ENCODE measurements around the gene TP53AIP1. TPM values are rescaled to one million over a fixed set of nuclear protein-coding genes. Genes with fewer than 3 reads are reported as not detected.

The TP53AIP1 gene
- polyA plus RNA-seq, 3 donors from 2014 or later, result not detected

- Mint-ChIP-seq H3K36me3 (no peaks in the 10 kb centered on the region), H3K4me3 (no peak overlapping the region), H3K4me1 (no peaks in the 10 kb centered on the region), H3K9me3 (no peaks in the 10 kb centered on the region), H3K27ac (no peak overlapping the region), H3K27me3 (ENCODE audit: low read depth in 3 of 3) (peaks cover 2 to 3% (median 3%) of the 10 kb centered on the region in 3 donors)
- DNase-seq, result no peak
Measured at GRCh38 chr11:128939591-128939990, 3.1 kb downstream of the TP53AIP1 start.

DNA sequence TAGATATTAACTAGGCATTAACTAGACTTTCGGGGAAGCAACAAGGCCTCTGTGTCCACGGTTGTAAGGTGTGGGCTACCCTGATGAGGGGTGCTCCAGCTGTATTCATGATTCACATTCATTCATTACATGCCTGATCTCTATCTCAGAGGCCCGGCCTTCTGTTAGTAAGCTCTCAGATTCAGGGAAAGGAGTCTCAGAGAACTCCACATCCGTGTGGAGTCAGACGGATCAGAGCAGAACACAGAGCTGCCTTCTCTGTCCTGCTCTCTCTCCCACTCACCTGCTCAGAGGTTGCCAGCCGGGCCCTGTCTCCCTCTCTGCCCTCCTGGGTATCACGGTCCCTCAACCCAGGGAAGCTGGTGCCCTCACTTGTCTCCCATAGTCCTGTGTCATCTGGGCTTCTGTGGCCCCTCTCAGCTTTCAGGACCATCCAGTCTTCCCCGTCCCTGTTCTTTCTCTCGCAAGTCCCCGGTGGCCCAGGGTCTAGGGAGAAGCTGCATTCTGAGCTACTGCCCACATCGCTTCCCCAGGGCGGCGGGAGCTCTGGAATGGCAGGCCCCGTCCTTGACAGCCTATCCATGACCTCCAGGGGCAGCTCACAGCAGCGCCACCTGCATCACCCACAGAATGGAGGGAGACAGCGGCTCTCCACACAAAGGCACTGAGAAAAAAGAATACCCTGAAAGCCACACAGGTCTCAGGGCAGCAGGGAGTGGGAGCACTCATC lies 4.3 kb downstream of the TP53AIP1 start:
- Mint-ChIP-seq H3K36me3 (no peaks in the 10 kb centered on the region), H3K4me3 (no peak overlapping the region), H3K27ac (no peak overlapping the region), H3K4me1 (no peaks in the 10 kb centered on the region), H3K9me3 (no peaks in the 10 kb centered on the region), H3K27me3 (ENCODE audit: low read depth in 3 of 3) (peaks cover 2 to 3% (median 3%) of the 10 kb centered on the region in 3 donors)
- DNase-seq, result no peak

- no peaks in the 10 kb centered on the region for H3K9me3 Mint-ChIP-seq
- DNase-seq, result no peak
- no peak overlapping the region for H3K27ac Mint-ChIP-seq
- no peak overlapping the region for H3K4me3 Mint-ChIP-seq
- H3K27me3 Mint-ChIP-seq (ENCODE audit: low read depth in 3 of 3), result peaks cover 2 to 3% (median 3%) of the 10 kb centered on the region in 3 donors
- H3K36me3 Mint-ChIP-seq, result no peaks in the 10 kb centered on the region
- no peaks in the 10 kb centered on the region for H3K4me1 Mint-ChIP-seq
Measured at GRCh38 chr11:128937480-128937879, 5.2 kb downstream of the TP53AIP1 start.

- Mint-ChIP-seq H3K27ac (no peak overlapping the region), H3K4me1 (no peaks in the 10 kb centered on the region), H3K36me3 (no peaks in the 10 kb centered on the region), H3K4me3 (no peak overlapping the region), H3K9me3 (no peaks in the 10 kb centered on the region), H3K27me3 (ENCODE audit: low read depth in 3 of 3) (peaks cover 3% of the 10 kb centered on the region in 3 donors)
- no peak for DNase-seq
Measured at GRCh38 chr11:128936606-128937251, 5.9 kb downstream of the TP53AIP1 start.

- Mint-ChIP-seq H3K9me3 (no peaks in the 10 kb centered on the region), H3K36me3 (peaks cover 0 to 3% (median 0%) of the 10 kb centered on the region in 3 donors), H3K4me1 (no peaks in the 10 kb centered on the region), H3K27me3 (ENCODE audit: low read depth in 3 of 3) (peaks cover 3 to 5% (median 4%) of the 10 kb centered on the region in 3 donors), H3K27ac (no peak overlapping the region), H3K4me3 (no peak overlapping the region)
- DNase-seq, result no peak
Measured at GRCh38 chr11:128934926-128935325, 7.7 kb downstream of the TP53AIP1 start.

GRCh38 chr11:128934351-128934750 lies 8.3 kb downstream of the TP53AIP1 start:
- Mint-ChIP-seq H3K4me1 (peaks cover 0 to under 1% of the 10 kb centered on the region in 2 donors), H3K4me3 (no peak overlapping the region), H3K27ac (no peak overlapping the region), H3K36me3 (peaks cover 0 to 3% (median 0%) of the 10 kb centered on the region in 3 donors), H3K9me3 (no peaks in the 10 kb centered on the region), H3K27me3 (ENCODE audit: low read depth in 3 of 3) (peaks cover 4 to 8% (median 5%) of the 10 kb centered on the region in 3 donors)
- DNase-seq, result no peak

DNA sequence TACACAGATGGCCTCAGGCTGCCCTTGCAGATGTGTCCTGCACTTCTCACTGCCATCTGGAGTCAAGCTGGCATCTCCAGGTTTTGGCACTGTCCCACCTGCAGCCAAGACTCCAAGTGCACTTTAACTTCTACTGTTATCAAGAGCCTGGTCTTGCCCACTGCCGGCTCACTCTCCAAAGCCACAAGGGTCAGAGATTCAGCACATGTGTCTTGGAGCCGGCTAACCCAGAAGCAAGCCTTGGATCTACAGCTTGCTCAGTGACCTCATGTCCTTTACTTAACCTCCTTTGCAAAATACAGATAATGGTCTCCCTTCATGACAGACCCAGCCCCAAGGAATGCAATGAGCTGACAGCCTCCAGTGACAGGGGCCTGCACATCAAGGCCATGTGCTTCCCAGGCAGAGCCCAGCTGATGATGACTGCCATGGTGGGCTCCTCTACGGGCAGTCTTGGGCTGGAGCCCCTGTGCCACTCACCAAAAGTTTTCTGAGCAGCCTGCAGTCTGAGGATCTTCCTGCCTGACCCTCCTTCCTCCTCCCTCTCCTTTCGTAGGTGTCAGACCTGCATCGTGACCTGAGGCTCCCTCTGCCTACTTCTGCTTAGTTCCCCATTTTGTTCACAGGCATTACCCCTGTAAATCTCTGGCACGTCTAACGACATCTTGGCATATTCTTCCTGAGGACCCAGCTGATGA lies 9.0 kb downstream of the TP53AIP1 start:
- no peak overlapping the region for H3K27ac Mint-ChIP-seq
- peaks cover 0 to 3% (median 0%) of the 10 kb centered on the region in 3 donors for H3K36me3 Mint-ChIP-seq
- no peak for DNase-seq
- no peaks in the 10 kb centered on the region for H3K9me3 Mint-ChIP-seq
- peaks cover 3 to 4% of the 10 kb centered on the region in 2 donors for H3K4me1 Mint-ChIP-seq
- H3K27me3 Mint-ChIP-seq (ENCODE audit: low read depth in 3 of 3), result peaks cover 4 to 8% (median 4%) of the 10 kb centered on the region in 3 donors
- H3K4me3 Mint-ChIP-seq, result no peak overlapping the region

- H3K36me3 Mint-ChIP-seq, result peaks cover 0 to 3% (median 0%) of the 10 kb centered on the region in 3 donors
- no peaks in the 10 kb centered on the region for H3K9me3 Mint-ChIP-seq
- DNase-seq, result no peak
- H3K4me1 Mint-ChIP-seq, result peaks cover 12% of the 10 kb centered on the region in 2 donors
- H3K27ac Mint-ChIP-seq, result no peak overlapping the region
- peaks cover 4 to 8% (median 6%) of the 10 kb centered on the region in 3 donors for H3K27me3 Mint-ChIP-seq (ENCODE audit: low read depth in 3 of 3)
- H3K4me3 Mint-ChIP-seq, result no peak overlapping the region
Measured at GRCh38 chr11:128931668-128932067, 11.0 kb downstream of the TP53AIP1 start.

- Mint-ChIP-seq H3K9me3 (no peaks in the 10 kb centered on the region), H3K36me3 (peaks cover 0 to 3% (median 0%) of the 10 kb centered on the region in 3 donors), H3K27ac (no peak overlapping the region), H3K4me1 (peaks cover 12% of the 10 kb centered on the region in 2 donors), H3K27me3 (ENCODE audit: low read depth in 3 of 3) (peaks cover 3 to 8% (median 6%) of the 10 kb centered on the region in 3 donors), H3K4me3 (no peak overlapping the region)
- DNase-seq, result no peak
Measured at GRCh38 chr11:128931066-128931465, 11.6 kb downstream of the TP53AIP1 start.

DNA sequence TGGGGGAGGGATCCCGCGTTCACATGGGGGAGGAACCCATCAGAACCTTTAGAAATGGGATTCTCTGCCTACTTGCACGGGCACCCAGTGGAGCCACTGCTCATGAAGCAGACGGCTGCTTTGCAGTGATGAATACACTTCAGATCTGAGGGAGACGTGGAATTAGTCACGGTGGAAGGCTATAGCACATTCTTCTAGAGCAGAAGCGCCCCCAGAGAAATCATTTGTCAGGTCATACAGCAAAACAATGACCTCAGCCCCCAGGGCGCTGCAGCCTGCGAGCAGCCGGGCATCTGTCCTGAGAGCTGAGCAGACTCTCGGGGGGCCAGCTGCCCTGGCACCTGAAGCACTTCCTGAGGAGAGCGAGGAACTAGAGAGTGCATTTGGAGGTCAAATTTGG lies 12.7 kb downstream of the TP53AIP1 start:
- Mint-ChIP-seq H3K9me3 (no peaks in the 10 kb centered on the region), H3K27ac (no peak overlapping the region)

GRCh38 chr11:128929468-128929867 lies 13.2 kb downstream of the TP53AIP1 start:
- H3K27me3 Mint-ChIP-seq (ENCODE audit: low read depth in 3 of 3), result peaks cover 3 to 10% (median 6%) of the 10 kb centered on the region in 3 donors
- H3K4me1 Mint-ChIP-seq, result peaks cover 12% of the 10 kb centered on the region in 2 donors

More for the DNA sequence above, 12.7 kb downstream of the TP53AIP1 start:
- no peak overlapping the region for H3K4me3 Mint-ChIP-seq
- DNase-seq, result no peak
- peaks cover 12% of the 10 kb centered on the region in 2 donors for H3K4me1 Mint-ChIP-seq
- peaks cover 0 to 3% (median 0%) of the 10 kb centered on the region in 3 donors for H3K36me3 Mint-ChIP-seq
- peaks cover 3 to 10% (median 6%) of the 10 kb centered on the region in 3 donors for H3K27me3 Mint-ChIP-seq (ENCODE audit: low read depth in 3 of 3)

DNA sequence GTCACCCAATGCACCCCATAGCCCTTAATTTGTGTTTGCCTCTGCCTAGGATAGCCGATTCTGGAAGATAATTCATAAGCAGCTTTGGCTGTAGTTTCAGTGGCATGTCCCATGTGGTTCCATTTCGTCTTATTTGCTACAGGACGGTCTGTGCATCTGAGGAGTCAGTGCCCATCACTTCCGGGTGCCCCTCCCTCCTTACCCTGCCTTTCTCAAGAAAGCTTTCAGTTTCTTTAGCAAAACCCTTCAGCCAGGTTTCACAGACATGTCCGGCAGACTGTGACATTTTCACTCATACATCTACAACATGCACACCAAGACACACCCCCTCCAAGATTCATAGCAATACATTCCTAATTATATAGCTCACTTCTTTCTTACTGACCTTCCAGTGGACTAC lies 14.3 kb downstream of the TP53AIP1 start:
- peaks cover 0 to 3% (median 0%) of the 10 kb centered on the region in 3 donors for H3K36me3 Mint-ChIP-seq
- H3K27ac Mint-ChIP-seq, result peak overlapping the region; percentile 19 to 74 (median 34)
- peak overlapping the region; percentile 22 to 76 (median 51) for H3K4me3 Mint-ChIP-seq
- H3K9me3 Mint-ChIP-seq, result no peaks in the 10 kb centered on the region
- DNase-seq, result peak; percentile 39 to 57 (median 45)
- H3K4me1 Mint-ChIP-seq, result peaks cover 12% of the 10 kb centered on the region in 2 donors
- peaks cover 4 to 11% (median 10%) of the 10 kb centered on the region in 3 donors for H3K27me3 Mint-ChIP-seq (ENCODE audit: low read depth in 3 of 3)

More at GRCh38 chr11:128929468-128929867, 13.2 kb downstream of the TP53AIP1 start:
- H3K9me3 Mint-ChIP-seq, result no peaks in the 10 kb centered on the region
- H3K27ac Mint-ChIP-seq, result no peak overlapping the region
- no peak for DNase-seq
- H3K4me3 Mint-ChIP-seq, result no peak overlapping the region
- peaks cover 0 to 3% (median 0%) of the 10 kb centered on the region in 3 donors for H3K36me3 Mint-ChIP-seq

GRCh38 chr11:128927683-128928336 lies 14.9 kb downstream of the TP53AIP1 start:
- Mint-ChIP-seq H3K27ac (peak overlapping the region in 3 of 6 donors; percentile 19 to 74 (median 62)), H3K27me3 (ENCODE audit: low read depth in 3 of 3) (peaks cover 4 to 12% (median 10%) of the 10 kb centered on the region in 3 donors), H3K4me1 (peaks cover 12% of the 10 kb centered on the region in 2 donors)

More at GRCh38 chr11:128927683-128928336, 14.9 kb downstream of the TP53AIP1 start:
- no peaks in the 10 kb centered on the region for H3K9me3 Mint-ChIP-seq
- no peak for DNase-seq
- peak overlapping the region in 2 of 5 donors; percentile 74 to 76 for H3K4me3 Mint-ChIP-seq
- peaks cover 0 to 3% (median 0%) of the 10 kb centered on the region in 3 donors for H3K36me3 Mint-ChIP-seq

Measured in immature natural killer cell (primary cell).